ENCODE results near the gene TRIM56. TPM values are rescaled to one million over a fixed set of nuclear protein-coding genes. Genes with fewer than 3 reads are reported as not detected.

Gene TRIM56
- total RNA-seq, 2 donors from 2014 or later = 16.5 to 23.0 TPM

DNA sequence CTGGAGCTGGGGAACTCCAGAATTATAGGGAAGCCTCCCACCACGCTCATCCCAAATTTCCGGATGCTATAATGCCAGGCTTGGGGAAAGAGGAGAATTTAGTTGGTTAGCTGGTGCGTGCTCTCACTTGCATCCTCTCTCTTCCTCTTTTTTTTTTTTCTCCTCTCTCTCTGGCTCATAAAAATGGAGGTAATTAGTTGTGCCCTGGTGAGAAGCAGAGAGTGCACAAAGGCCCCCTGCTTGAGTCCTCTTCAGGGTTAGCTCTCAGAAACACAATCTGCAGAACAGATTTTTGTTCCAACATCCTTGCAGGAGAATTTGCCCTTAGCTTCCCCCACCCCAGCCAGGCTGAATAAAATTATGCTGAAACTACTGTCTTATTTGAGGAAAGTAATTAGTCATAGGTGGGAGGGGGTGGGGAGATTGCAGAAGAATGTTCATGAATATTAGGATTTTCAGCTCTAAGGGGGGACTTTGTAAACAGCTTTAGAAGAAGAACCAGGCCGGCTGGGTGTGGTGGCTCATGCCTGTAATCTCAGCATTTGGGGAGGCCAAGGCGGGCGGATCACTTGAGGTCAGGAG lies 49.2 kb downstream of the TRIM56 start:
- Mint-ChIP-seq H3K4me1 (peaks cover 13% of the 10 kb centered on the region), H3K27ac (peak overlapping the region; percentile 53), H3K4me3 (no peak overlapping the region), H3K27me3 (ENCODE audit: insufficient read depth) (peaks cover 14% of the 10 kb centered on the region), H3K36me3 (ENCODE audit: low read depth) (no peaks in the 10 kb centered on the region), H3K9me3 (no peaks in the 10 kb centered on the region)
- Histone ChIP-seq H3K9me3 (ENCODE audit: control insufficient read depth, low read length) (no peaks in the 10 kb centered on the region), H3K27me3 (ENCODE audit: control insufficient read depth, insufficient read depth, low read length, poor library complexity, severe bottlenecking) (peaks cover 8% of the 10 kb centered on the region), H3K4me3 (ENCODE audit: low read length) (no peak overlapping the region), H3K9ac (ENCODE audit: extremely low read depth, low read length, poor library complexity, severe bottlenecking) (no peak overlapping the region), H3K4me1 (ENCODE audit: control insufficient read depth, insufficient read depth, low read length) (no peaks in the 10 kb centered on the region), H3K36me3 (ENCODE audit: control insufficient read depth, insufficient read depth, low read length) (no peaks in the 10 kb centered on the region), H3K27ac (ENCODE audit: low read depth, low read length) (no peak overlapping the region)
- 69 to 91% methylated on average over 2 to 6 of the region's 6 CpGs for WGBS, 2 experiments (ENCODE audit: insufficient coverage in 1 of 2, insufficient read length in 1 of 2)
- TF ChIP-seq CTCF (conservative IDR thresholded peaks at IDR 0.05) = no peak
- DNase-seq = no peak

GRCh38 chr7:101137651-101138212 lies 52.5 kb downstream of the TRIM56 start:
- peak overlapping the region; percentile 93 for H3K27ac Mint-ChIP-seq
- Histone ChIP-seq H3K27me3 (ENCODE audit: control insufficient read depth, insufficient read depth, low read length, poor library complexity, severe bottlenecking) (peaks cover 8% of the 10 kb centered on the region), H3K9ac (ENCODE audit: extremely low read depth, low read length, poor library complexity, severe bottlenecking) (no peak overlapping the region), H3K27ac (ENCODE audit: low read depth, low read length) (no peak overlapping the region), H3K9me3 (ENCODE audit: control insufficient read depth, low read length) (no peaks in the 10 kb centered on the region), H3K36me3 (ENCODE audit: control insufficient read depth, insufficient read depth, low read length) (no peaks in the 10 kb centered on the region), H3K4me1 (ENCODE audit: control insufficient read depth, insufficient read depth, low read length) (no peaks in the 10 kb centered on the region), H3K4me3 (ENCODE audit: low read length) (no peak overlapping the region)
- no peak overlapping the region for H3K4me3 Mint-ChIP-seq
- H3K9me3 Mint-ChIP-seq = no peaks in the 10 kb centered on the region
- peaks cover 15% of the 10 kb centered on the region for H3K4me1 Mint-ChIP-seq
- no peak for DNase-seq
- H3K36me3 Mint-ChIP-seq (ENCODE audit: low read depth) = no peaks in the 10 kb centered on the region
- peaks cover 11% of the 10 kb centered on the region for H3K27me3 Mint-ChIP-seq (ENCODE audit: insufficient read depth)
- 86 to 87% methylated on average over 5 to 9 of the region's 9 CpGs for WGBS, 2 experiments (ENCODE audit: insufficient coverage in 1 of 2, insufficient read length in 1 of 2)
- TF ChIP-seq CTCF (conservative IDR thresholded peaks at IDR 0.05) = no peak

DNA sequence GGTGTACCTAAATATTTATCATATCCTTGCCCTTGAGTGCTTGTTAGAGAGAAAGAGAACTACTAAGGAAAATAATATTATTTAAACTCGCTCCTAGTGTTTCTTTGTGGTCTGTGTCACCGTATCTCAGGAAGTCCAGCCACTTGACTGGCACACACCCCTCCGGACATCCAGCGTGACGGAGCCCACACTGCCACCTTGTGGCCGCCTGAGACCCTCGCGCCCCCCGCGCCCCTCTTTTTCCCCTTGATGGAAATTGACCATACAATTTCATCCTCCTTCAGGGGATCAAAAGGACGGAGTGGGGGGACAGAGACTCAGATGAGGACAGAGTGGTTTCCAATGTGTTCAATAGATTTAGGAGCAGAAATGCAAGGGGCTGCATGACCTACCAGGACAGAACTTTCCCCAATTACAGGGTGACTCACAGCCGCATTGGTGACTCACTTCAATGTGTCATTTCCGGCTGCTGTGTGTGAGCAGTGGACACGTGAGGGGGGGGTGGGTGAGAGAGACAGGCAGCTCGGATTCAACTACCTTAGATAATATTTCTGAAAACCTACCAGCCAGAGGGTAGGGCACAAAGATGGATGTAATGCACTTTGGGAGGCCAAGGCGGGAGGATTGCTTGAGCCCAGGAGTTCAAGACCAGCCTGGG lies 53.1 kb downstream of the TRIM56 start:
- H3K4me3 ChIP-seq (ENCODE audit: low read length) = no peak overlapping the region
- DNase-seq = peak; percentile 93
- no peaks in the 10 kb centered on the region for H3K9me3 ChIP-seq (ENCODE audit: control insufficient read depth, low read length)
- H3K27ac Mint-ChIP-seq = peak overlapping the region; percentile 93
- TF ChIP-seq CTCF (conservative IDR thresholded peaks at IDR 0.05) = peak; percentile 95
- peaks cover 15% of the 10 kb centered on the region for H3K4me1 Mint-ChIP-seq
- no peak overlapping the region for H3K9ac ChIP-seq (ENCODE audit: extremely low read depth, low read length, poor library complexity, severe bottlenecking)
- H3K27me3 Mint-ChIP-seq (ENCODE audit: insufficient read depth) = peaks cover 12% of the 10 kb centered on the region
- no peaks in the 10 kb centered on the region for H3K4me1 ChIP-seq (ENCODE audit: control insufficient read depth, insufficient read depth, low read length)
- no peaks in the 10 kb centered on the region for H3K36me3 Mint-ChIP-seq (ENCODE audit: low read depth)
- H3K27me3 ChIP-seq (ENCODE audit: control insufficient read depth, insufficient read depth, low read length, poor library complexity, severe bottlenecking) = peaks cover 8% of the 10 kb centered on the region
- H3K4me3 Mint-ChIP-seq = peak overlapping the region; percentile 20
- H3K36me3 ChIP-seq (ENCODE audit: control insufficient read depth, insufficient read depth, low read length) = no peaks in the 10 kb centered on the region
- 10 to 22% methylated on average over 2 to 16 of the region's 16 CpGs for WGBS, 2 experiments (ENCODE audit: insufficient coverage in 1 of 2, insufficient read length in 1 of 2)
- H3K27ac ChIP-seq (ENCODE audit: low read depth, low read length) = no peak overlapping the region
- no peaks in the 10 kb centered on the region for H3K9me3 Mint-ChIP-seq
